H9 (cell line): ENCODE measurements around the gene NEUROD4. TPM values are rescaled to one million over a fixed set of nuclear protein-coding genes. Genes with fewer than 3 reads are reported as not detected.

Experiments
- DNase-seq: peaks from one replicate; pipeline ENCODE4 v3.0.0-alpha.2; 2017
- H2AFZ ChIP-seq: one replicate; pipeline ENCODE4 v1.6.1; 2013; ENCODE audit warnings: mild to moderate bottlenecking, low read length, control low read depth, moderate library complexity
- H2AK5ac ChIP-seq: 2 replicates; pipeline ENCODE4 v1.6.1; 2013; ENCODE audit warnings: low read length, control low read depth, mixed read lengths; ENCODE audit not compliant: insufficient read length
- H2BK120ac ChIP-seq: one replicate; pipeline ENCODE4 v1.6.1; 2013; ENCODE audit warnings: low read depth, mild to moderate bottlenecking, low read length, control low read depth, inconsistent platforms; ENCODE audit not compliant: poor library complexity, severe bottlenecking
- H2BK12ac ChIP-seq: 2 replicates; pipeline ENCODE4 v1.6.1; 2013; ENCODE audit warnings: low read length, control low read depth, mixed read lengths, low read depth; ENCODE audit not compliant: insufficient read length
- H2BK15ac ChIP-seq: 2 replicates; pipeline ENCODE4 v1.6.1; 2013; ENCODE audit warnings: low read depth, low read length, control low read depth
- H2BK20ac ChIP-seq: one replicate; pipeline ENCODE4 v1.6.1; 2013; ENCODE audit warnings: low read depth, mild to moderate bottlenecking, low read length, control low read depth, inconsistent platforms; ENCODE audit not compliant: poor library complexity, severe bottlenecking
- H2BK5ac ChIP-seq: 2 replicates; pipeline ENCODE4 v1.6.1; 2013; ENCODE audit warnings: low read length, control low read depth, mixed read lengths; ENCODE audit not compliant: insufficient read length
- H3K14ac ChIP-seq: 2 replicates; pipeline ENCODE4 v1.6.1; 2013; ENCODE audit warnings: low read length, control low read depth; ENCODE audit not compliant: insufficient read depth
- H3K18ac ChIP-seq: 2 replicates; pipeline ENCODE4 v1.6.1; 2013; ENCODE audit warnings: low read depth, mild to moderate bottlenecking, mixed read lengths, low read length, control low read depth; ENCODE audit not compliant: insufficient read length
- H3K23ac ChIP-seq: 2 replicates; pipeline ENCODE4 v1.6.1; 2013; ENCODE audit warnings: low read length, control low read depth, mixed read lengths, low read depth; ENCODE audit not compliant: insufficient read length
- H3K23me2 ChIP-seq: 2 replicates; pipeline ENCODE4 v1.6.1; 2013; ENCODE audit warnings: low read depth, mild to moderate bottlenecking, mixed read lengths, low read length, control low read depth; ENCODE audit not compliant: insufficient read length, poor library complexity, severe bottlenecking
- H3K27ac ChIP-seq: 2 replicates; pipeline ENCODE4 v1.5.1; 2013; ENCODE audit warnings: low read length, control low read depth, mixed read lengths, low read depth; ENCODE audit not compliant: insufficient read length
- H3K27me3 ChIP-seq: 2 replicates; pipeline ENCODE4 v1.6.1; 2013; ENCODE audit warnings: low read length, control low read depth, inconsistent platforms; ENCODE audit not compliant: insufficient read depth
- H3K4ac ChIP-seq: 2 replicates; pipeline ENCODE4 v1.6.1; 2013; ENCODE audit warnings: low read depth, mild to moderate bottlenecking, control low read depth, inconsistent platforms, low read length, moderate library complexity
- H3K4me1 ChIP-seq: 2 replicates; pipeline ENCODE4 v1.6.1; 2013; ENCODE audit warnings: low read length, control low read depth, inconsistent platforms; ENCODE audit not compliant: insufficient read depth
- H3K4me2 ChIP-seq: 2 replicates; pipeline ENCODE4 v1.6.1; 2013; ENCODE audit warnings: low read length, control low read depth, mixed read lengths; ENCODE audit not compliant: insufficient read length, insufficient read depth
- H3K56ac ChIP-seq: 2 replicates; pipeline ENCODE4 v1.6.1; 2013; ENCODE audit warnings: low read depth, mild to moderate bottlenecking, mixed read lengths, low read length, control low read depth; ENCODE audit not compliant: insufficient read length
- H3K79me1 ChIP-seq: 2 replicates; pipeline ENCODE4 v1.6.1; 2013; ENCODE audit warnings: low read depth, mild to moderate bottlenecking, moderate library complexity, low read length, control low read depth, inconsistent platforms; ENCODE audit not compliant: insufficient read depth, poor library complexity, severe bottlenecking
- H3K79me2 ChIP-seq: 2 replicates; pipeline ENCODE4 v1.6.1; 2013; ENCODE audit warnings: low read length, control low read depth, inconsistent platforms; ENCODE audit not compliant: insufficient read depth
- H3K9ac ChIP-seq: 2 replicates; pipeline ENCODE4 v1.6.1; 2013; ENCODE audit warnings: low read length, control low read depth, mixed read lengths; ENCODE audit not compliant: insufficient read length; ENCODE audit errors: extremely low read depth
- H3K9me3 ChIP-seq: one replicate; pipeline ENCODE4 v1.6.1; 2013; ENCODE audit warnings: low read depth, low read length, inconsistent platforms; ENCODE audit not compliant: control insufficient read depth
- H3T11ph ChIP-seq: one replicate; pipeline ENCODE4 v1.6.1; 2013; ENCODE audit warnings: mild to moderate bottlenecking, low read length, control low read depth, inconsistent platforms
- H4K20me1 ChIP-seq: one replicate; pipeline ENCODE4 v1.6.1; 2013; ENCODE audit not compliant: control insufficient read depth, insufficient read length, insufficient read depth
- H4K5ac ChIP-seq: 2 replicates; pipeline ENCODE4 v1.6.1; 2013; ENCODE audit warnings: low read depth, mild to moderate bottlenecking, mixed read lengths, low read length, control low read depth; ENCODE audit not compliant: insufficient read length
- H4K8ac ChIP-seq: replicated peaks from 2 replicates; pipeline ENCODE4 v1.6.1; 2013; ENCODE audit warnings: low read length, control low read depth, mixed read lengths, low read depth; ENCODE audit not compliant: insufficient read length
- H4K91ac ChIP-seq: 2 replicates; pipeline ENCODE4 v1.6.1; 2013; ENCODE audit warnings: low read depth, mild to moderate bottlenecking, moderate library complexity, mixed read lengths, low read length, control low read depth; ENCODE audit not compliant: insufficient read length
- H3K27ac Mint-ChIP-seq, 3 experiments: 2 replicates in 2 of 3; 3 replicates in 1 of 3; pipeline ENCODE4 v1.8.0; 2020 to 2021; ENCODE audit warnings: mixed read lengths in 3 of 3, mild to moderate bottlenecking in 1 of 3, moderate library complexity in 1 of 3
- H3K27me3 Mint-ChIP-seq: 2 replicates; pipeline ENCODE4 v1.8.0; 2021; ENCODE audit warnings: low read depth, mild to moderate bottlenecking, moderate library complexity, mixed read lengths
- H3K36me3 Mint-ChIP-seq, 3 experiments: 2 replicates in 2 of 3; 3 replicates in 1 of 3; pipeline ENCODE4 v1.8.0; 2020 to 2021; ENCODE audit warnings: low read depth in 3 of 3, mixed read lengths in 3 of 3; ENCODE audit not compliant: insufficient read depth in 1 of 3
- H3K4me1 Mint-ChIP-seq, 2 experiments: 2 replicates each; pipeline ENCODE4 v1.8.0; 2020; ENCODE audit warnings: mixed read lengths in 2 of 2
- H3K4me3 Mint-ChIP-seq, 2 experiments: 2 replicates in 1 of 2; 3 replicates in 1 of 2; pipeline ENCODE4 v1.8.0; 2020 to 2021; ENCODE audit warnings: mild to moderate bottlenecking in 2 of 2, mixed read lengths in 2 of 2, moderate library complexity in 1 of 2
- H3K9me3 Mint-ChIP-seq, 2 experiments: 2 replicates in 1 of 2; 3 replicates in 1 of 2; pipeline ENCODE4 v1.8.0; 2020; ENCODE audit warnings: mild to moderate bottlenecking in 2 of 2, mixed read lengths in 2 of 2, moderate library complexity in 1 of 2
- WGBS: extraction: QIAGEN DNeasy Blood & Tissue Kit; methylation state at CpG from one replicate; pipeline ENCODE4 v1.1.7; 2013; ENCODE audit warnings: missing lambda C conversion rate, low lambda C conversion rate, mixed read lengths; ENCODE audit not compliant: insufficient read length; ENCODE audit errors: extremely low coverage; 5-methylcytosine and 5-hydroxymethylcytosine counted together
- total RNA-seq: library from RNA; stranded (reverse); gene quantifications from 2 replicates; pipeline ENCODE4 v1.2.1, GENCODE V29; 2021
- TF ChIP-seq, protein P1 (sequence below): fragments of 200-600 bp; sonication (generic); conservative IDR thresholded peaks from 3 replicates; pipeline ENCODE4 v1.8.0; 2021; ENCODE audit warnings: antibody characterized with exemption, mild to moderate bottlenecking

Gene NEUROD4
- total RNA-seq, 1 experiment from 2014 or later = not detected

DNA sequence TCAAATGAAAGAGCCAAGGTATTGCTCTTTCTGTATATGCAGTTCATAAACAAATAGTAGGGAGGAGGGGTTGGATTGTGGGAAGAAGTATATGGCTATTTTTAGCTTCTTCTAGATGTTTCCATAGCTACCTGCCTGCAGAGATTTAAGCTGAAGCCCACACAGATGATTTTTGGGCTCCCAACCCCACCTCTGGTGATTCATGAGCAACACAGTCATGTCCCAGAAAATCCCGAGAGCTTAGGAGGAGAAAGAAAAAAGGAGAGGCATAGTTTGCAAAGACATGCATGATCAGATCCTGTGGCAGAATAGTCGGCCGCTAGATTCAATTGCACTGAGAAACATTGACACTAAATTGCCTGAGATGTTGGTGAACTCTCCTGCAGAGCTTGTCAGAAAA lies 49.0 kb upstream of the NEUROD4 start:
- H3K27ac Mint-ChIP-seq = no peak overlapping the region
- Histone ChIP-seq H3K27me3 (no peaks in the 10 kb centered on the region), H3K23ac (no peak overlapping the region), H3K79me2 (no peaks in the 10 kb centered on the region), H3K14ac (no peak overlapping the region), H2BK15ac (no peak overlapping the region), H4K5ac (no peak overlapping the region), H4K20me1 (no peaks in the 10 kb centered on the region), H3K4me2 (no peak overlapping the region), H4K8ac (no peak overlapping the region), H2BK5ac (no peak overlapping the region), H3K23me2 (no peaks in the 10 kb centered on the region), H2BK12ac (no peak overlapping the region), H2BK20ac (no peak overlapping the region), H3K18ac (no peak overlapping the region), H3T11ph (no peak overlapping the region), H3K9ac (no peak overlapping the region), H4K91ac (no peak overlapping the region), H2AFZ (no peak overlapping the region), H3K56ac (no peak overlapping the region), H3K4ac (no peak overlapping the region), H3K9me3 (no peaks in the 10 kb centered on the region), H3K79me1 (no peaks in the 10 kb centered on the region), H2BK120ac (no peak overlapping the region), H3K4me1 (no peaks in the 10 kb centered on the region), H2AK5ac (no peak overlapping the region), H3K27ac (no peak overlapping the region)
- DNase-seq = no peak
- peaks cover under 1% of the 10 kb centered on the region in 2 experiments; a peak in 2 of 4 replicates for H3K4me1 Mint-ChIP-seq
- no peaks in the 10 kb centered on the region for H3K36me3 Mint-ChIP-seq
- no peaks in the 10 kb centered on the region for H3K27me3 Mint-ChIP-seq
- H3K9me3 Mint-ChIP-seq = no peaks in the 10 kb centered on the region; a peak in 1 of 5 replicates
- TF ChIP-seq, protein P1, sequence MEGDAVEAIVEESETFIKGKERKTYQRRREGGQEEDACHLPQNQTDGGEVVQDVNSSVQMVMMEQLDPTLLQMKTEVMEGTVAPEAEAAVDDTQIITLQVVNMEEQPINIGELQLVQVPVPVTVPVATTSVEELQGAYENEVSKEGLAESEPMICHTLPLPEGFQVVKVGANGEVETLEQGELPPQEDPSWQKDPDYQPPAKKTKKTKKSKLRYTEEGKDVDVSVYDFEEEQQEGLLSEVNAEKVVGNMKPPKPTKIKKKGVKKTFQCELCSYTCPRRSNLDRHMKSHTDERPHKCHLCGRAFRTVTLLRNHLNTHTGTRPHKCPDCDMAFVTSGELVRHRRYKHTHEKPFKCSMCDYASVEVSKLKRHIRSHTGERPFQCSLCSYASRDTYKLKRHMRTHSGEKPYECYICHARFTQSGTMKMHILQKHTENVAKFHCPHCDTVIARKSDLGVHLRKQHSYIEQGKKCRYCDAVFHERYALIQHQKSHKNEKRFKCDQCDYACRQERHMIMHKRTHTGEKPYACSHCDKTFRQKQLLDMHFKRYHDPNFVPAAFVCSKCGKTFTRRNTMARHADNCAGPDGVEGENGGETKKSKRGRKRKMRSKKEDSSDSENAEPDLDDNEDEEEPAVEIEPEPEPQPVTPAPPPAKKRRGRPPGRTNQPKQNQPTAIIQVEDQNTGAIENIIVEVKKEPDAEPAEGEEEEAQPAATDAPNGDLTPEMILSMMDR = no peak
- H3K4me3 Mint-ChIP-seq = no peak overlapping the region
- no CpG with 5 or more reads among the region's 3 CpGs for WGBS
